Activated T-helper 1 cell treated with anti-CD3 and anti-CD28 coated beads, Interleukin-2, amount 50 U/mL, for 16 hours (primary cell): ENCODE data around the gene TUBG1.
"Not testable (repeated sequence)": the region's sequence is repeated elsewhere in the genome, so short reads cannot be mapped to it uniquely, and the experiment has no call there.

ENCODE experiments used
- DNase-seq, 2 donors: peaks; one replicate each; pipeline ENCODE4 v3.0.0-alpha.2; 2020; ENCODE audit warnings: low read depth in 1 of 2, low spot score in 1 of 2

Gene TUBG1

GRCh38 chr17:42578282-42578869 lies 31.1 kb upstream of the TUBG1 start:
- peak in 1 of 2 donors; percentile 43 for DNase-seq

GRCh38 chr17:42579794-42580551 lies 29.5 kb upstream of the TUBG1 start:
- no peak for DNase-seq

- DNase-seq = no peak
These were observed 27.7 kb upstream of the TUBG1 start for GRCh38 chr17:42581744-42582270.

- no peak for DNase-seq
These were observed 24.6 kb upstream of the TUBG1 start for GRCh38 chr17:42584880-42585279.

- DNase-seq = no peak
These were observed 24.1 kb upstream of the TUBG1 start for GRCh38 chr17:42585353-42585752.

GRCh38 chr17:42586514-42587230 lies 22.8 kb upstream of the TUBG1 start:
- no peak for DNase-seq

- no peak for DNase-seq
These were observed 18.6 kb upstream of the TUBG1 start for GRCh38 chr17:42590886-42591285.

- no peak for DNase-seq
These were observed 18.1 kb upstream of the TUBG1 start for GRCh38 chr17:42591411-42591810.

- DNase-seq = no peak
These were observed 13.1 kb upstream of the TUBG1 start for GRCh38 chr17:42596386-42596785.

- DNase-seq = no peak
These were observed 10.6 kb upstream of the TUBG1 start for GRCh38 chr17:42598905-42599304.

GRCh38 chr17:42603318-42603717 lies 6.2 kb upstream of the TUBG1 start:
- no peak for DNase-seq

GRCh38 chr17:42607769-42608168 lies 1.7 kb upstream of the TUBG1 start:
- no peak for DNase-seq

- no peak for DNase-seq
These were observed 940 bp upstream of the TUBG1 start for GRCh38 chr17:42608305-42609181.

GRCh38 chr17:42609814-42610801 lies 625 bp downstream of the TUBG1 start:
- peak; percentile 2 to 4 for DNase-seq

- no peak for DNase-seq
These were observed 2.5 kb downstream of the TUBG1 start for GRCh38 chr17:42612013-42612412.

GRCh38 chr17:42613699-42614295 lies 4.3 kb downstream of the TUBG1 start:
- DNase-seq = no peak

- no peak for DNase-seq
These were observed 8.5 kb downstream of the TUBG1 start for GRCh38 chr17:42617956-42618431.

GRCh38 chr17:42618442-42619150 lies 9.1 kb downstream of the TUBG1 start:
- no peak for DNase-seq

- not testable (repeated sequence) for DNase-seq
These were observed 12.5 kb downstream of the TUBG1 start for GRCh38 chr17:42621987-42622386.
